ENCODE results near the gene ALX4. TPM values are rescaled to one million over a fixed set of nuclear protein-coding genes. Genes with fewer than 3 reads are reported as not detected.

ALX4 gene
- polyA plus RNA-seq, 3 donors: not detected

GRCh38 chr11:44311339-44312261, 1.7 kb upstream of the ALX4 start:
- no peak overlapping the region for H3K4me3 ChIP-seq (replicated peaks in 1 of 3; ENCODE audit: low read depth in 2 of 3, low read length in 3 of 3)
- no peak overlapping the region for H3K27ac ChIP-seq (ENCODE audit: low read depth in 1 of 2, low read length in 2 of 2)
- TF ChIP-seq CTCF (IDR thresholded peaks at IDR 0.05): no peak
- peaks cover 72 to 98% of the 10 kb centered on the region in 2 donors for H3K27me3 ChIP-seq (ENCODE audit: control insufficient read depth in 2 of 2, insufficient read depth in 2 of 2, low read length in 2 of 2)
- H3K4me2 ChIP-seq (replicated peaks; ENCODE audit: extremely low read depth, low read length, poor library complexity, severe bottlenecking): no peak overlapping the region
- DNase-seq: no peak
- WGBS (ENCODE audit: insufficient coverage): 16% methylated on average over 42 of the region's 44 CpGs
- peaks cover 2 to 44% of the 10 kb centered on the region in 2 donors for H3K9me3 ChIP-seq (replicated peaks in 1 of 2; ENCODE audit: control insufficient read depth in 1 of 2, insufficient read depth in 1 of 2, low read length in 2 of 2)
- no peaks in the 10 kb centered on the region for H3K79me2 ChIP-seq (ENCODE audit: insufficient read depth, low read length)
- peaks cover under 1 to 10% of the 10 kb centered on the region in 2 donors for H3K4me1 ChIP-seq (ENCODE audit: control insufficient read depth in 1 of 2, insufficient read depth in 2 of 2, low read length in 2 of 2)
- H3K36me3 Mint-ChIP-seq: peaks cover 0 to 6% of the 10 kb centered on the region in 2 donors
- H3K36me3 ChIP-seq (replicated peaks in 1 of 2; ENCODE audit: control insufficient read depth in 1 of 2, insufficient read depth in 2 of 2, low read length in 2 of 2): no peaks in the 10 kb centered on the region
- no peak overlapping the region for H3K27ac Mint-ChIP-seq
- H3K9ac ChIP-seq (ENCODE audit: insufficient read depth, low read length, poor library complexity, severe bottlenecking): no peak overlapping the region
- peaks cover 0 to 29% (median 15%) of the 10 kb centered on the region in 7 donors for H3K9me3 Mint-ChIP-seq
- H3K4me1 Mint-ChIP-seq: peaks cover 6% of the 10 kb centered on the region
- intact Hi-C loops (cut with micrococcal nuclease): no loop called here
- no peak overlapping the region for H2AFZ ChIP-seq (ENCODE audit: insufficient read depth, low read depth, low read length, poor library complexity, severe bottlenecking)
- peak overlapping the region in 1 of 2 donors; percentile 83 for H3K4me3 Mint-ChIP-seq
- peaks cover 89 to 99% (median 98%) of the 10 kb centered on the region in 3 donors for H3K27me3 Mint-ChIP-seq (ENCODE audit: low read depth in 3 of 3)
- no peaks in the 10 kb centered on the region for H4K20me1 ChIP-seq (ENCODE audit: insufficient read depth, low read length)

DNA sequence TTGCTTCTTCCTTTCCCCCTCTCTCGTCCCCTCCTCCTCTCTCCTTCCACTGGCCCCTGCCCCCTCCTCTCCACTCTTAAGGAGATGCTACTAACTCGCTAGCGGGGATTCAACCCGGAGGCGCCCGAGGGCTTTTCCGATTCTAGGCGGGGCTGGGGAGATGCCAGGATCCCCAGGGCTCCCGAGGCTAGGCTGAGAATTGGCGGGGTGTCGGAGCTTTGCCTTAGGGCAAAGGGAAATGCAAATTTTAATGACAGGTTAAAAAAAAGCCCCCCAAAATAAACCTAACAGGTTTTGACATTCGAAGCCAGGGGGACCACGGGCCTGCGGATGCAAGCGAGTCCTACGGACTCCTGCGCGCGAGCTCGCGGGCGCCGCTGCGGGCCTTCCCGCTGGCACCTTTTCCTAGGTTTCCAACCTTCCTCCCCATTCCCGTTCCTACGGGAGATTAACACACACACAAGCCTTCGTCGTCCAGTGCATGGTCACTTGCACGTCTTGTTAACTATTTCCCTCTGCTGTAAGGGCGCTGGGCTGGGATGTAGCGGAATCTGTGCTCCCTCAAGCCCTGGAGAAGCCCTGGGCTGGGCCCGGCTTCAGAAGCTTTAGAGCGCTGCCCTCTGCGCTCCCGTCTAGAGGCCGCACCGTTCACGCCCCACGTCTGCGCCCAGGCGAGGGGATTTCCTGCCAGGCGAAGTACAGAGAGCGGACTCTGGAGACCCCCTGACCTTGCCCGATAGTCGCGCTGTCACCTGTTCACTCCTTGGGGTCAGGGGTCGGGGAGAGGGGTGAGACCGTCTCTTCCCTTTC, 729 bp upstream of the ALX4 start:
- Mint-ChIP-seq H3K4me3 (peak overlapping the region in 1 of 2 donors; percentile 83), H3K27me3 (ENCODE audit: low read depth in 3 of 3) (peaks cover 91 to 99% (median 98%) of the 10 kb centered on the region in 3 donors), H3K27ac (no peak overlapping the region), H3K4me1 (peaks cover 14% of the 10 kb centered on the region), H3K36me3 (peaks cover 0 to 8% of the 10 kb centered on the region in 2 donors), H3K9me3 (peaks cover 0 to 28% (median 15%) of the 10 kb centered on the region in 7 donors)
- no peak overlapping the region for H3K4me2 ChIP-seq (replicated peaks; ENCODE audit: extremely low read depth, low read length, poor library complexity, severe bottlenecking)
- no peak overlapping the region for H3K4me3 ChIP-seq (replicated peaks in 1 of 3; ENCODE audit: low read depth in 2 of 3, low read length in 3 of 3)
- H2AFZ ChIP-seq (ENCODE audit: insufficient read depth, low read depth, low read length, poor library complexity, severe bottlenecking): no peak overlapping the region
- H3K9me3 ChIP-seq (replicated peaks in 1 of 2; ENCODE audit: control insufficient read depth in 1 of 2, insufficient read depth in 1 of 2, low read length in 2 of 2): peaks cover 2 to 42% of the 10 kb centered on the region in 2 donors
- H3K27me3 ChIP-seq (ENCODE audit: control insufficient read depth in 2 of 2, insufficient read depth in 2 of 2, low read length in 2 of 2): peaks cover 76 to 98% of the 10 kb centered on the region in 2 donors
- H3K36me3 ChIP-seq (replicated peaks in 1 of 2; ENCODE audit: control insufficient read depth in 1 of 2, insufficient read depth in 2 of 2, low read length in 2 of 2): no peaks in the 10 kb centered on the region
- DNase-seq: no peak
- no peak overlapping the region for H3K27ac ChIP-seq (ENCODE audit: low read depth in 1 of 2, low read length in 2 of 2)
- no peaks in the 10 kb centered on the region for H3K79me2 ChIP-seq (ENCODE audit: insufficient read depth, low read length)
- 8% methylated on average over 38 of the region's 49 CpGs for WGBS (ENCODE audit: insufficient coverage)
- no peaks in the 10 kb centered on the region for H4K20me1 ChIP-seq (ENCODE audit: insufficient read depth, low read length)
- peaks cover 4 to 9% of the 10 kb centered on the region in 2 donors for H3K4me1 ChIP-seq (ENCODE audit: control insufficient read depth in 1 of 2, insufficient read depth in 2 of 2, low read length in 2 of 2)
- H3K9ac ChIP-seq (ENCODE audit: insufficient read depth, low read length, poor library complexity, severe bottlenecking): no peak overlapping the region
- no peak for TF ChIP-seq CTCF (IDR thresholded peaks at IDR 0.05)
- intact Hi-C loops (cut with micrococcal nuclease): no loop called here

Data from CD14-positive monocyte (primary cell).